CD4-positive, alpha-beta T cell treated with Interferon alpha-2 for 1 hour (primary cell): ENCODE results near the gene COL28A1.
"Not testable (repeated sequence)": the region's sequence is repeated elsewhere in the genome, so short reads cannot be mapped to it uniquely, and the experiment has no call there.

Experiments used
- DNase-seq, 2 donors: peaks; one replicate each; pipeline ENCODE4 v3.0.0-alpha.2; 2020 to 2022

Gene COL28A1

GRCh38 chr7:7408001-7408770 lies 127.5 kb downstream of the COL28A1 start:
- DNase-seq = no peak

GRCh38 chr7:7405461-7405860 lies 130.2 kb downstream of the COL28A1 start:
- DNase-seq = no peak

DNA sequence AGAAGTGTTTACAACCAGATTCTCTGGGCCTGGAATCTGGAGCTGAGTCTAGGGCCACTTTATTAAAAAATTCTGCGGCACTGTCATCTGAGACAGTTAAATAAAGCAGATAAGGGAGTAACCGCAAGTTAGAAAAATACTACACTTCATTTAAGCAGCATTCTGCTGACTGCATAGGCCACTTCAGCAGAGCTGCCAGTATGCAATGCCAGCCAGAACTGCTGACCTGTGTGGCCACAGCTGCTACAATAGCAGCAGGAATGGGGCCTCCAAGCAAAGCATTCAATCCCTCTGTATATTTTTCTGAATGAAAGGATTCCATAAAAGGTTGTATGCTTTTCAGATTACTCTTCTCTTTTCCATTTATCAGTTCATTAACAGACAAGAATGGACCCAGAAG lies 136.0 kb downstream of the COL28A1 start:
- DNase-seq = no peak

- DNase-seq = no peak
Measured at GRCh38 chr7:7395785-7396184, 139.9 kb downstream of the COL28A1 start.

DNA sequence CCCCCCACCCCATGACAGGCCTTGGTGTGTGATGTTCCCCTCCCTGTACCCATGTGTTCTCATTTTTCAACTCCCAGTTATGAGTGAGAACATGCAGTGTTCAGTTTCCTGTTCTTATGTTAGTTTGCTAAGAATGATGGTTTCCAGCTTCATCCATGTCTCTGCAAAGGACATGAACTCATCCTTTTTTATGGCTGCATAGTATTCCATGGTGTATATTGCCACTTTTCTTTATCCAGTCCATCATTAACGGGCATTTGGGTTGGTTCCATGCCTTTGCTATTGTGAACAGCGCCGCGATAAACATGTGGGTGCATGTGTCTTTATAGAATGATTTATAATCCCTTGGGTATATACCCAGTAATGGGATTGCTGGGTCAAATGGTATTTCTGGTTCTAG lies 147.5 kb downstream of the COL28A1 start:
- DNase-seq = not testable (repeated sequence)

GRCh38 chr7:7385421-7385820 lies 150.3 kb downstream of the COL28A1 start:
- DNase-seq = no peak

DNA sequence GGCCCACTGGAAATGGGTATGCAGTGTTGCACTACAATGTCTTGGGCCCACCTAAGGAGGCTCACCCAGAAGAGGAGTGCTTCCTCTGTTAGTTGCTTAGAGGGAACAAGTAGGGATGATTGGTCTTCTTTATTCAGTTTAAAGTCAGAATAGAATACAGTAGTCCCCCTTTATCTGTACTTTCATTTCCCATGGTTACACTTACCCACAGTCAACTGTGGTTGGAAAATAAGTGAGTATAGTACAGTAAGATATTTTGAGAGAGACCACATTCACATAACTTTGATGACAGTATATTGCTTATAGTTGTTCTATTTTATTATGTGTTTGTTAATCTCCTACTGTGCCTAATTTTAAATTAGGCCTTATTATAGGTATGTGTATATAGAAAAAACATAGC lies 151.4 kb downstream of the COL28A1 start:
- no peak for DNase-seq

DNA sequence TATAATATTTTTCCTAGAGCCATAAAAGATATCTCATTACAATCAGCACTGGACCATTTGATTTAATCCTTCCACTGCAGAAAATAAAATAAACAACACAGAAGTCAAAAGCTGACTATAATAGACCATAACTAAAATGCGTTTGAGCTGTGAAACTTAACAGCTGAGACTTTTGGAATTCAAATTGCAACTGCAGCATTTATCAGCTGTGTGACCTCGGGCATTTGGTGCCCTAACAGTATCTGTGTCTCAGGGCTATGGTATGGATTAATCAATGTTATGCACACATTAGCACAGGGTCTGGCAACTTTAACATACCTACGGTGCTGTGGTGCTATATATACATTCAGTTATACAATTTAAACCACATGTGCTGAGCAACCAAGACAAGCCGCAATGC lies 160.1 kb downstream of the COL28A1 start:
- no peak for DNase-seq

GRCh38 chr7:7370076-7370475 lies 165.6 kb downstream of the COL28A1 start:
- no peak for DNase-seq

DNA sequence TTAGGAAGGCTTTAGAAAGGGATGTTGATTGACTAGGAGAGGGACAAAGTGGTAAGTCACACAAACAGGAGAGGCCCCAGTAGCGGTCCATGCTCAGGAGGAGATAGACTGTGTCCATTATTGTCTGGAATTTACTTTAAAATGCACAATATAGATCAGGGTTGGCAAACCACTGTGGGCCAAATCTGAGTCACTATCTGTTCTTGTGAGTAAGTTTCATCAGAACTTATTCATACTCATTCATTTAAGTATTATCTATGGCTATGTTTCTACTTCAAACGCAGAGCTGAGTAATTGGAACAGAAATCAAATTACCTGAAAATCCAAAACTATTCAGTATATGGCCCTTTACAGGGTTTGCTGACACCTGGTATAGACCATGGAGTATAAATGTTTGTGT lies 166.5 kb downstream of the COL28A1 start:
- no peak for DNase-seq

DNA sequence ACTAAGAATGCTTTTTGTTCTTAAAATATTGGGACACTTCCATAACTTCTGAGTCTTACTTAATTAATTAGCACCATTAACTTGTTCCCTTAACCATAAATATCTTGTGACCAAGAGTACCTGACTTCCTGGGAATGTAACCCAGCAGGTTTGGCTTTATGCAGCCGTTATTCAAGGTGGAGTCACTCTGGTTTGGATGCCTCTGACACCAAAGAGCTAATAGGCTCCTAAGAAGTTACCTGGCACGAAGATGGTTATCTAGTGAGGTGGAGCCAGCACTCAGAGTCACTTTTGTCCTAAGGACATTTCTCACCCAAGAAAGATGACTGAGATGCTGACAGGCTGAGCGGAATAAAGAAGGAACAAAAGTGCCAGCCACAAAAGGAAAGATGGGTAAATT lies 181.0 kb downstream of the COL28A1 start:
- no peak for DNase-seq

DNA sequence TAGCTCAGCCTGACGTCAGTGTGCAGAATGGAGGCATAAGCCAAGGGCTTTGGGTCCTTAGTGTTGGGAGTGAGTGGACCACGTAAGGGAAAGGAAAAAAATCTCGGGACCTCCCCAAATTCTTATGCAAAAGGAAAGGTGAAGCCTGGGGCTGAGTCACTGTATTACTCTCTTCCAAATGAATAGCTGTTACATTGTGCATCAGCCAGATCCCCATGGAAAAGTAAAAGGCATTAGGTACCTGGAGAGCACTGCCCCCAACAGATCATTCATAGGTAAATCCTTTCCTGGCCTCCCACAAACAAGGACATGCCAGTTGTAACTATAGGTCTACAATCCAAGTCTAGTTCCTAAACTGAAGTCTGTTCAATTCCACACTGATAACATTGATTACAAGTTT lies 182.8 kb downstream of the COL28A1 start:
- no peak for DNase-seq

- DNase-seq = no peak
Measured at GRCh38 chr7:7351832-7352231, 183.8 kb downstream of the COL28A1 start.

GRCh38 chr7:7351156-7351555 lies 184.5 kb downstream of the COL28A1 start:
- no peak for DNase-seq

DNA sequence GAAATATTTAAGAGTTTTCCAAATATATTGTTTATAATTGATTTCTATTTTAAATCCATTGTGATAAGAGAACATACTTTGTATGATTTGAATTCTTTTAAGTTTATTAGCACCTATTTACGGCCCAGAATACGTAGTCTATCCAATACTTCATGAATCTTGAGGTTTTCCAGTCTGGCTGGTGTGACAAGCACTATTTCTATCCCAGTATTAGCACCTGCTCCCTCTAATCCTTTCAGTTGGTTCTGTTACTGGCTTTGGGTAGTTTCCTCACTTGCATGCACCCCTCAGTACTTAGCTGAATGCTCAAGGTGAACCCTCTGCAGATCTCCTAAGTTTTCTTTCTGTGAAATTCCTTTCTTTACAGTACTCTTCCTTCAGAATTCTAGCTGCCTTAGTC lies 186.5 kb downstream of the COL28A1 start:
- no peak for DNase-seq

- no peak for DNase-seq
Measured at GRCh38 chr7:7347045-7347444, 188.6 kb downstream of the COL28A1 start.

- no peak for DNase-seq
Measured at GRCh38 chr7:7344583-7344982, 191.1 kb downstream of the COL28A1 start.

DNA sequence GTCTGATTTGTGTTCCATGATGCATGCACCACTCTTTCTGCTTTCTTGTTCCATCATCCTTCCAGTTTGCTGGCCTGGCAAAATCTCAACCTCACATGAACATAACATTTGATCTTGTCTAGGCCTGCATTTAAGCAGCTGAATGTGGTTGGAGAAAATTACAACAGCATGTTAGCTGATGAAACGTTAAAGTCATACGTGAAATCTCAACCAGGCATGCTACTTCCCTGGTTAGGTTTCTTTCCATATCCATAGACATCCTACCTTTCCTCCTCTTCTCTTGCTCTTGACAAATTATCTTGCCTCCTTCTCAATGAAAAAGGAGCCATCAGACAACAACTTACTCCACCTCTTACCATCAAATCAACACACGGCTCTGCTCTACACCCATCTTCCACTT lies 199.8 kb downstream of the COL28A1 start:
- no peak for DNase-seq

DNA sequence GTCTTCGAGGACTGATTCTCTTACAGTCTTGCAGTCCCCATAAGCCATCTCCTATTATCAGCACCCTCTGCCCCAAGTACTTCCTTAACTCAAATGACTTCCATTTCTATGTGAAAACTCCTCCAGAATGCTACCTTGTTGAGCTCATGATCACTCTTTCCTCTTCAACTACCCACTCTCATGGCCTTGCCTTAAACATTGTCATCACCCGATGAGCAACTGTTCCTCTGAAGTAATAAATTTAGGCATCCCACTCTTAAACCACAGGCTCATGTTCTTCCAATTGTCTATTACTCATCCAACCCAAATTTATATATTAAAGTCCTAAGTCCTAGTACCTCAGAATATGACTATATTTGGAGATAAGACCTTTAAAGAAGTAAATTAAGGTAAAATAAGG lies 200.5 kb downstream of the COL28A1 start:
- no peak for DNase-seq

GRCh38 chr7:7333610-7334009 lies 202.1 kb downstream of the COL28A1 start:
- no peak for DNase-seq

DNA sequence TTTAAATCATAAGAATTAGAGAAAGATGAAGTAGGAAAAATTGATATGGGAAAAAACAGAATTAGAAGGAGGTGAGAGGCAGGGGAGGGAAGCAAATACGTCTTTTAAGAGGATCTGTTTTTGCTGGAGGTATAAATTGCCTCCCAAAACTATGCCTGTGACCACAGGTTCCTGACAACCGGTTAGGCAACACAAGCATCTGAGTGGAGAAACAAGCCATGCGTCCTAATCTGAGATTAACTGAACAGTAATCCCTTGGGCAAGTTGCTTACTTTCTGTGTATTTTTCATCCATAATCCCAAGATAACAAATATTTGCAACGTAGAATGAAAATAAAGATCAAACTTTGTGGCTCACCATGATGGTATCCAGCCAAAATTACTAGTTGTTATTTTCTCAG lies 204.2 kb downstream of the COL28A1 start:
- DNase-seq = no peak

DNA sequence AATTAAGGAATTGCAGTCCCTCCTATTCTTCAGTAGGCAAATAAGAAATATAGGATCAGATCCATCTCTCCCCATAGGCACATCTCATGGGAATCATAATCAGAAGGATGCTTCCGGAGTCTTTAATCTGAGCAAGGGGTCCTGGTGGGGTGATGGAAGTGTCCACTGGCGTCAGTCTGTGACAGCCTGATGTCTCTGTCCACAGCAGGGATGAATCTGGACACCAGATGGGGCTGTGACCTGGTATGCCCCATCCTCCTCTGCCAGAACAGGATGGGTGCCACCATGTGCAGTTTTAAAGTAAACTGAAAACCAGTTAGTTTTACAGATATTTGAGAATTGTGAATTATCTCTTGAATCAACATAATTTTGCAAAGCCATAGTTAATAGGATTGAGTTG lies 204.7 kb downstream of the COL28A1 start:
- no peak for DNase-seq

DNA sequence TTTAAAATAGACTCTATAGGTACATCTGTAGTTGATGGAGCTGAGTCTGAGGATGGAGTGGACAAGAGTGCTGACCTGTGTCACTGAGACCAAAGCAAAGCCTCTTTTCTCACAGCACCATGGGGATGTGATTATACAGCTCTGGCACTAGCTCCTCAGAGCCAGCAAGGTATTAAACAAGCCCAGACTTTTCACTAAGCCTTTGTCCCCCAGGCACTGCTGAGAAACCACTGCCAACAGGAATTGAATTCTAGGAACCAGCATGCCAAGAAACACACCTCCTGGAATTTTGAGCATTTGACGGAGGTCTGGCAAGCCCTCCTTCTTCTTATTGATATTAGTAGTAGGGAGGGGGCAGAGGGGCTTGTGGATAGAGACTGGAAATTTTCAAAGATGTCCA lies 206.3 kb downstream of the COL28A1 start:
- DNase-seq = no peak

GRCh38 chr7:7327423-7327822 lies 208.2 kb downstream of the COL28A1 start:
- no peak for DNase-seq

- no peak for DNase-seq
Measured at GRCh38 chr7:7324698-7325097, 211.0 kb downstream of the COL28A1 start.
